Frontal cortex (tissue), 4 donors: ENCODE measurements around the gene SPART. TPM values are rescaled to one million over a fixed set of nuclear protein-coding genes. Genes with fewer than 3 reads are reported as not detected.

Source experiments
- DNase-seq, 2 donors: peaks; one replicate each; pipeline ENCODE4 v3.0.0; 2012; ENCODE audit warnings: low spot score in 2 of 2
- FAIRE-seq: peaks from 2 replicates; lab custom pipeline; 2012; peaks lifted over from hg19 to GRCh38; lab: Jason Lieb, UNC
- total RNA-seq: library from RNA; depleted of rRNA; stranded (reverse); fragments of >200 nt; gene quantifications from one replicate; pipeline ENCODE4 v1.2.3, GENCODE V29; 2014
- donor health status: control.
- donor health status: control.
- donor health status: control.

Gene SPART, protein sequence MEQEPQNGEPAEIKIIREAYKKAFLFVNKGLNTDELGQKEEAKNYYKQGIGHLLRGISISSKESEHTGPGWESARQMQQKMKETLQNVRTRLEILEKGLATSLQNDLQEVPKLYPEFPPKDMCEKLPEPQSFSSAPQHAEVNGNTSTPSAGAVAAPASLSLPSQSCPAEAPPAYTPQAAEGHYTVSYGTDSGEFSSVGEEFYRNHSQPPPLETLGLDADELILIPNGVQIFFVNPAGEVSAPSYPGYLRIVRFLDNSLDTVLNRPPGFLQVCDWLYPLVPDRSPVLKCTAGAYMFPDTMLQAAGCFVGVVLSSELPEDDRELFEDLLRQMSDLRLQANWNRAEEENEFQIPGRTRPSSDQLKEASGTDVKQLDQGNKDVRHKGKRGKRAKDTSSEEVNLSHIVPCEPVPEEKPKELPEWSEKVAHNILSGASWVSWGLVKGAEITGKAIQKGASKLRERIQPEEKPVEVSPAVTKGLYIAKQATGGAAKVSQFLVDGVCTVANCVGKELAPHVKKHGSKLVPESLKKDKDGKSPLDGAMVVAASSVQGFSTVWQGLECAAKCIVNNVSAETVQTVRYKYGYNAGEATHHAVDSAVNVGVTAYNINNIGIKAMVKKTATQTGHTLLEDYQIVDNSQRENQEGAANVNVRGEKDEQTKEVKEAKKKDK
- total RNA-seq: 16.7 TPM

- FAIRE-seq (no peak), DNase-seq (peak; percentile 85 to 87)
These were observed at the start of gene SPART for GRCh38 chr13:36346222-36347083. TSS of gene SPART (minus strand) at chr13:36346394. CDS start at chr13:36335830, 10,564 bp downstream.

DNA sequence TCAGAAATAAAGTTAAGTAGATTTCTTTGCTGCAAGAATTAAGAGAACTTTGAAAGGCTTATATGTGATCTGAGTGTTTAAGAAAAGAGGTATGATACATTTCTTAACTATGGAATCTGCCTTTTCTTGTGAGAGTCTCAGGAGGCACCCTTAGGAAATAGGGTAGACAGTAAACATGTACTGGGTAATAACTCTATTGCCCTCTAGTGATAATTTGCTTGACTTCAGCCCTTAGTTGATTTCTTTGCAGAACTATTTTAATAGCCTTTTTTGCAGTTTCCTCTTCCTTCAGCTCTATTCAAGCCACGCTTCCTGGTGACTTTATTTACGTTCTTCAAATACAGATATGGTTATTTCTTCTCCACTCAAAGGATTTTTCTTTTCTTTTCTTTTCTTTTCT, 49.1 kb upstream of the SPART start:
- FAIRE-seq: peak; percentile 94
- DNase-seq: peak; percentile 33 to 54

- FAIRE-seq (no peak), DNase-seq (no peak)
These were observed 39.3 kb upstream of the SPART start for GRCh38 chr13:36385489-36385888.

- DNase-seq: no peak
- FAIRE-seq: no peak
These were observed 35.8 kb upstream of the SPART start for GRCh38 chr13:36382030-36382429.

DNA sequence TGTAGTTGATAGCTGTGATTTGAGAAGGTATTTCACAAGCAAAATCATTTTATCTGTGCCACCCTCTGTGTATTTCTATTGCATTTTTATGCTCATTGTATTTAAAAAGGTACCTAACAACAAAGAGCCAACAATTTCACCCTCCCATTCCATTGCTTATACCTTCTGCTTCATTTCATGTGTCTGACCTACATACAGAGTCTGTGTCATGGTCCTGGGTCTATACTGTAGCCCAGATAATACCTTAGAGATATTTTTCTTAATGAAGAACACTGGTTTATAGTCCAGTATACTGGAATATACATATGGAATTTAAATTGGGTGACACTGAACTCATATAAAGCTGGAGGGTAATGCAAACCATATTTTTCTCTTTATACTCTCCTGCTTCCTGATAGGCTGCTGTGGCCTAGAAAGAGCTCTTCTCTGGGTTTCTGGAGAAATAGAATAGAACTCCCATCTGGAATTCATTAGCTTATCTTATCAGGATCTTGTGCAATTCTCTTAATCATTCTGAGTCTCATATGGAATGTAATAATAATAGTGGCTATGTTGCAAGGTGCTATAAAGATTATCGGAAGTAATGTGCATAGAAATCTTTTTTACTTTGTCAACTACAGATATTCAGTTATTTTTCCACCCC, 31.8 kb upstream of the SPART start:
- no peak for DNase-seq
- FAIRE-seq: no peak

DNA sequence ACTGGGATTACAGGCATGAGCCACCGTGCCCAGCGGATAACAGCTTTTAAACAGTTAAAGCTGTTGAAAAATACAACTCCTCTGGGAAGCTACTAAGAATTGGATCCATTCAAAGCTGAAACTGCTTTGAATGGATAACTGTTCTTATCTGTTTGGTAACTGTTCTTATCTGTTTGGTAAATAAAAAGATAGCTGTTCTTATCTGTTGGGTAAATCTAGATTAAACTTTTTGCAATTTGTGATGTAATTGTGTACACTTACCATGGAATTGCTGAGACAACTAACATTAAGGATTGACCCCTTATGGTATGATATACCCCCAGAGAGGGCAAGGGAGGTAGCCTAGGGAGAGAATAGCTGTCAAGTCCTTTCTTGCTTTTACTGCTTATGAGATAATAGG, 27.9 kb upstream of the SPART start:
- FAIRE-seq (no peak), DNase-seq (no peak)

- FAIRE-seq: no peak
These were observed 25.0 kb upstream of the SPART start for GRCh38 chr13:36371185-36371584.

GRCh38 chr13:36370108-36370429, 23.9 kb upstream of the SPART start:
- DNase-seq (no peak), FAIRE-seq (no peak)

More at GRCh38 chr13:36371185-36371584, 25.0 kb upstream of the SPART start:
- DNase-seq: no peak

- no peak for FAIRE-seq
- no peak for DNase-seq
These were observed 23.3 kb upstream of the SPART start for GRCh38 chr13:36369268-36370107.

DNA sequence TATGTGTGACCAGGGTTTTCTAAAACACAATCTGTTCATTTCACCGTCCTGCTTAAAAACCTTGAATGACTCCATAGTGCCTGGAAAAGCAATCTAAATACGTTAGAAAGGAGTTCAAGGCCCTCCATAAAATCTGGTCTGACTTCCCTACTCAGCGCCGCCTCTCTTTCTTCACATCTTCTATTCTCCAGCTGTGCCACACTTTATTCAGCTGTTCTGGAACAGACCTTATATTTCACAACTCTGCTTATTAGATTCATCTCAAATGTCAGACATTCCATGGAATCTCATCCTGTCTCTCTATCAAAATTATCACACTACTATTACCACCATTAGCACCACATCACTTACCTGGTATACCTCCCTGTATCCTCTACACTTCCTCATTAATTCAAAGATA, 19.8 kb upstream of the SPART start:
- FAIRE-seq (no peak), DNase-seq (no peak)

DNA sequence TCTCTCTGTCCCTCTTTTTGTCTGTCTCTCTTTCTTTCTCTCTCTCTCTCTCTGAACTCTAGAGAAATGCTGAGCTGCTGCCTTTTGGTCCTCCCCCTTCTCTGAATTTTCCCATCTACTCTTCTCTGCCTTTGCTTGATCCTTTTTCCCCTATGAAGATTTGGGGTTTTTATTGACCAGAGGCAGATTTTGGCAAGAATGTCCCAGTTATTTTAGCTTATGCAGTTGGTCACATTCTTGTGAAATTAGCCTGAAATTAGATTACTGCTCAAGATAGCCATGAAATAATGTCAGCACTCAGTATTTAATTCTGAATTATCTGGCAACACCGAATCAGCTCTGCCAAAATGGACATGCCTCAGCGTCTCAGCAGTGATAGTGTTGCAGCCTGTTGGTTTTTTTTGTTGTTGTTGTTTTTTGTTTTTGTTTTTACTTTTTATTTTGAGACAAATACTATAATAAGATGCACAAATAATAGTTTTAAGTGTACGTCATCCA, 17.2 kb upstream of the SPART start:
- DNase-seq (no peak), FAIRE-seq (no peak)

GRCh38 chr13:36362914-36363313, 16.7 kb upstream of the SPART start:
- no peak for FAIRE-seq
- no peak for DNase-seq

DNA sequence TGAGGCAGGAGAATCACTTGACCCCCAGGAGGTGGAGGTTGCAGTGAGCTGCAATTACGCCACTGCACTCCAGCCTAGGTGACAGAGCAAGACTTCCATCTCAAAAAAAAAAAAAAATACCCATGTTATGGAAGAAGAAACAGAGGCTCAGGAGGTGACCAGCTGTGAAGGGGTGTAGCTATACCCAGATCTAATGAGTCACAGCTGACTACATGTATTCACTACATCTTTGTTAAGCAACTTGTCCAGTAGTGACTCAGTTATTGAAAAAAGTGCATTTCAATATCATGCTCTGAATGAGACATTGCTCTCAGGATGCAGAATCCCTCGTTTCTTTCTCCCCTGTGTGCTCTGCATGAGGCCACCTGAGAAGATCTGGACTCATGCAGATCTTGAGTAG, 16.1 kb upstream of the SPART start:
- FAIRE-seq: no peak
- DNase-seq: no peak

GRCh38 chr13:36360903-36361302, 14.7 kb upstream of the SPART start:
- FAIRE-seq: no peak
- no peak for DNase-seq

GRCh38 chr13:36359301-36359950, 13.2 kb upstream of the SPART start:
- FAIRE-seq: no peak

GRCh38 chr13:36358175-36358718, 12.1 kb upstream of the SPART start:
- FAIRE-seq: no peak
- no peak for DNase-seq

More at GRCh38 chr13:36359301-36359950, 13.2 kb upstream of the SPART start:
- DNase-seq: no peak

- no peak for DNase-seq
- FAIRE-seq: no peak
These were observed 11.5 kb upstream of the SPART start for GRCh38 chr13:36357692-36358091.

- DNase-seq (no peak), FAIRE-seq (no peak)
These were observed 11.0 kb upstream of the SPART start for GRCh38 chr13:36357231-36357630.
